GM12873 (cell line): ENCODE data around the gene MAP3K1.

Source experiments
- TF ChIP-seq, protein P1 (sequence below): IDR thresholded peaks from 2 replicates; pipeline ENCODE4 v1.5.1; 2012; ENCODE audit warnings: low read depth, mild to moderate bottlenecking, moderate library complexity, low read length, control low read depth; ENCODE audit not compliant: insufficient read depth; ENCODE audit errors: missing control alignments

The MAP3K1 gene

DNA sequence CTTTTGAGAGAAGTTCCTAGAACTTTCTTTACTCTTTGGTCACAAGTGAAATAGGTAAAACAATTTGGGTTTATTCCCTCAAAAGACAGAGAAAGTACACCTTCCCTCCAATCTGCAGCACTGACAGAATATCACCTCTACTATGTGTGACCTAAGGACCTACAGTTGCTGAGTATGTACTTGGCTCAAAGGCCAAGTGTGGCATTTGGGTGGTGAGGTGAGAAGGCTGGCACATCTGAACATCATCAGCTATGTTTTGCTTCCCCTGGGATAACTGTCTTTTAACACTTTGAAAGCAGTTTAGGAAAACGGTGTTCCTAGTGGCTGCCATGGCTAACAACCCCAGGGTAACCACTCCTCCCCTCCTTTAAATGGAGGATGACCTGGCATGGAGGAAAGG, 119.0 kb downstream of the MAP3K1 start:
- TF ChIP-seq, protein P1, sequence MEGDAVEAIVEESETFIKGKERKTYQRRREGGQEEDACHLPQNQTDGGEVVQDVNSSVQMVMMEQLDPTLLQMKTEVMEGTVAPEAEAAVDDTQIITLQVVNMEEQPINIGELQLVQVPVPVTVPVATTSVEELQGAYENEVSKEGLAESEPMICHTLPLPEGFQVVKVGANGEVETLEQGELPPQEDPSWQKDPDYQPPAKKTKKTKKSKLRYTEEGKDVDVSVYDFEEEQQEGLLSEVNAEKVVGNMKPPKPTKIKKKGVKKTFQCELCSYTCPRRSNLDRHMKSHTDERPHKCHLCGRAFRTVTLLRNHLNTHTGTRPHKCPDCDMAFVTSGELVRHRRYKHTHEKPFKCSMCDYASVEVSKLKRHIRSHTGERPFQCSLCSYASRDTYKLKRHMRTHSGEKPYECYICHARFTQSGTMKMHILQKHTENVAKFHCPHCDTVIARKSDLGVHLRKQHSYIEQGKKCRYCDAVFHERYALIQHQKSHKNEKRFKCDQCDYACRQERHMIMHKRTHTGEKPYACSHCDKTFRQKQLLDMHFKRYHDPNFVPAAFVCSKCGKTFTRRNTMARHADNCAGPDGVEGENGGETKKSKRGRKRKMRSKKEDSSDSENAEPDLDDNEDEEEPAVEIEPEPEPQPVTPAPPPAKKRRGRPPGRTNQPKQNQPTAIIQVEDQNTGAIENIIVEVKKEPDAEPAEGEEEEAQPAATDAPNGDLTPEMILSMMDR, result no peak

DNA sequence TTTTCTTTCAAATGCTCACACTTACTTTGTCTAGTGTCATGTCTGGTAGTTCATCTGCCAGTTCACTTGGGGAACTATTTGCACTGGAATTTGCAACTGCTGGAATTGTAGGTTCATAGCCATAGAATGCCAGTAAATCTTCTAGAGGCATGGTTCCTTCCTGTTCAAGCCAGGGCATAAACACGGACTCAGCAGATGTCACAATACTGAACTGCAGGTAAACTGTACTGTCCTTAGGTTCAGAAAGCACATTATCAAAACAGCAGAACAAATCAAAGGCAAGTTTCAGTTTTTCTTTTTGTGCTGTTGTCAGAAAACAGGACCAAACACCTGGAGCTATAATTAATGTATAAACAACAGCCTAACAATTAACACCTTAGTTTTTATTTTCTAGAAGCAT, 123.5 kb downstream of the MAP3K1 start:
- TF ChIP-seq, protein P1, result no peak

DNA sequence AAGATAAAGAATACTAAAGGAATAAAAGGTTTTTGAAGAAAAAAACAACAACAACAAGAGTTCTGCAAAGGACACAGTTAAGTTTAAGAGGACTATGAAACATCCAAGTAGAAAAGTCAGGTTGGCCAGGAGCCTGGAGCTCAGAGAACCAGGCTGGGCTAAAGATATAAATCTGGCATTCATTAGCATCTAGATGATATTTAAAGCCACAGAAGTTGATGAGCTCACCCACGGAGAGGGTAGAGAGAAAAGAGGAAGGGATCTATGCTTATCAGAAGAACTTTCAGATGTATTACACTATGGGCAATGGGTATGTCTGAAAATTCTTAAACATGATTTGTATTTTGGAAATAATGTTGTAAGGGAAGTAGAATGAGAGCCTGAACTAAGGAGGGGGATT, 126.6 kb downstream of the MAP3K1 start:
- TF ChIP-seq, protein P1, result no peak
